HG03175 (cell line): ENCODE measurements around the gene ASB18.
"Not testable (repeated sequence)": the region's sequence is repeated elsewhere in the genome, so short reads cannot be mapped to it uniquely, and the experiment has no call there.

Experiments used
- ATAC-seq: cut with Tn5 transposase; IDR thresholded peaks from one replicate; pipeline ENCODE4 v1.9.1; 2021; ENCODE audit warnings: mild to moderate bottlenecking, moderate library complexity; ENCODE audit not compliant: unreplicated experiment

Gene ASB18

DNA sequence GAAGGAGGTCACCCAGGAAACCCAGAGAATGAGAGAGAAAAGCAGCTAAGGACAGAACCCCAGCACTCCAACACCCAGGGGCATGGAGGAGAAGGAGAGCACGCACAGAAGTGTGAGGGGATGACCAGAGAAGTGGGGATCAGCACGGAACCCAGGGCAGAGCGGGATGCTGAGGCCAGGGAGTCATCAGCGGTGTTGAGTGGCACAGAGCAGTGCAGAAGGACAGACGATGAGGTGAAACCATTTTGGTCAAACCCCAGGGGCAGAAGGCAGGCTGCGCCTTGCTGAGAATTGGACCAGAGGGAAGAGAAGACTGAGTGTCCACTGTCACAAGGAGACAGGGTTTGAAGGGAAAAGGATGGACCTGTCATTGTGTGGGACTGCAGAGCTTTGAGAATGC is 23.4 kb upstream of the ASB18 start:
- no peak for ATAC-seq

DNA sequence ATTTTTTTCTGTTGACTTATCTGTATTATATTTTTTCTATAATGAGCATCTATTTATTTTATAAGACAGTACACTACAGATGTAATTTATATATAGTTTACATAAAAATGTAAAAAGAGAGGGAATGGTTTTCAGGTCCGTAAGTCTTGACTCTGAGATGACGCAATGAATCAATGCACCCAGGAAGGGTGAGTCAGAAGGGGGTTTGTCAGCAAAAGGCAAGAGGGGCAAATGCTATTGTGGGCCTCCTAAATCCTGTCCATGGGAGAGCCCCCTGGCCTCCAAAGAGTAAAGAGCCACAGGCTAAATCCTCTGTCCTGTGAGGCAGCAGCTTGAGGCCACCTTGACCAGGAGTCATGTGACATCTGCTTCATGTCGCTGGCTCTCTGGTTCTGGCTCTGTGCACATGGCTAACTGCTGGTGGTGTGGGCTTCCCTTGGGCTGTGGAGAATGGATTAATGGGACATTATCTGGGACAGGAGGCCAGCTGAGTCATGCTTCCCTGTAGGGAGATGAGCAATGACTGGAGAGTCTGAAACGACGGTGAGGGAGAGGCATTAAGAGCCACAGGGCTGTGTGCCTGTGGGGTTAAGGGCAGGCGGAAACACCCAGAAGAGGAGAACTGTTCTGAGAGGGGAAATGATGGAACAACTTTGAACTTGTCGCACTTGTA is 22.8 kb upstream of the ASB18 start:
- ATAC-seq = no peak

DNA sequence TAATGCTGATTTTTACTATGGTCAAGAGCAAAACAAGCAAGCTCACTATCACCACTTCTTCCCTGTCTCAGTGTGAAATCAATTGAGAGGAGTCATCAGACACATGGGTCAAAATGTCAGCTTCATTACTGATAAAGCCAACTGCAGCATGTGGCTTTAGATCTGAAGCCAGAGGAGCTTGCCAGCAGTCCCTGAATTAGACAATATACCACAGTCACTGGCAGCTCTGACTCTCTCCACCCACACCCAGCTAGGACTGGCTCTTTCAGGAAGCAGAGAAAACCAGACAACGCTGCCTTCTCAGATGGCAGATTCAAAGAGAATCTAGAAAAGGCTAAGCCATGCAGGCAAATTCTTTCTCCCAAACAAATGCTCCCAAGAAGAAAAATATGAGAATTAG is 20.0 kb upstream of the ASB18 start:
- no peak for ATAC-seq

DNA sequence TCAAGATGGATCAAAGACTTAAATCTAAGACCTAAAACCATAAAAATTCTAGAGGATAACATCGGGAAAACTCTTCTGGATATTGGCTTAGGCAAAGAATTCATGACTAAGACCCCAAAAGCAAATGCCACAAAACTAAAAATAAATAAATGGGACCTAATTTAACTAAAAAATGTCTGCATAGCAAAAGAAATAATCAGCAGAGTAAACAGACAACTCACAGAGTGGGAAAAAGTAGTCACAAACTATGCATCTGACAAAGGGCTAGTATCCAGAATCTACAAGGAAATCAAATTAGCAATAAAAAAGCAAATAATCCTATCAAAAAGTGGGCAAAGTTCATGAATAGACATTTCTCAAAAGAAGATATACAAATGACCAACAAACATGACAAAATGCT is 18.2 kb upstream of the ASB18 start:
- ATAC-seq = no peak

DNA sequence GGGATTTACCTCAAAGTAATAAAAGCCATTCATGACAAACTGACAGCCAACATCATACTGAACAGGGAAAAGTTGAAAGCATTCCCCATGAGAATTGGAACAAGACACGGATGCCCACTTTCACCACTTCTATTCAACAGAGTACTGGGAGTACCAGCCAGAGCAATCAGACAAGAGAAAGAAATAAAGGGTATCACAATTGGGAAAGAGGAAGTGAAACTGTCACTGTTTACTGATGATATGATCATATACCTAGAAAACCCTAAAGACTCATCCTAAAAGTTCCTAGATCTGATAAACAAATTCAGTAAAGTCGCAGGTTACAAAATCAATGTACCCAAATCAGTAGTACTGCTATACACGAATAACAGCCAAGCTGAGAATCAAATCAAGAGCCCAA is 17.2 kb upstream of the ASB18 start:
- no peak for ATAC-seq

DNA sequence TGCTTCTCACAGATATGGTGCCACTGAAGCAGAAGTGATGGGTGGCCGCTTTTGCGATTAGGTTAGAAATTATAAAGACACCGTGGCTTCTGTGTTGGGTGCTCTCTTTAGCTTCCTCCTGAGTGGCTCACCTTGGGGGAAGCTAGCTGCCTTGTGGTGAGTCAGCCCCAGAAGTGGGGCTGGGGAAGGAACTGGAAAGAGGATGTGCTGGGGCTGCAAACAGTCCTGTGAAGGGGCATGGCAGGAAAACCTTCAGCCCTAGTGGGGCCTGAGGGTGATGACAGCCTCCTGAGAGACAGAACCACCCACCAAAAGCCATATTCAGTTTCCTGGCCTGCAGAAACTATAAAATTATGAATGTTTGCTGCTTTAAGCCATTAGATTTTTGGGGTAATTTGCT is 8.9 kb upstream of the ASB18 start:
- ATAC-seq = no peak

DNA sequence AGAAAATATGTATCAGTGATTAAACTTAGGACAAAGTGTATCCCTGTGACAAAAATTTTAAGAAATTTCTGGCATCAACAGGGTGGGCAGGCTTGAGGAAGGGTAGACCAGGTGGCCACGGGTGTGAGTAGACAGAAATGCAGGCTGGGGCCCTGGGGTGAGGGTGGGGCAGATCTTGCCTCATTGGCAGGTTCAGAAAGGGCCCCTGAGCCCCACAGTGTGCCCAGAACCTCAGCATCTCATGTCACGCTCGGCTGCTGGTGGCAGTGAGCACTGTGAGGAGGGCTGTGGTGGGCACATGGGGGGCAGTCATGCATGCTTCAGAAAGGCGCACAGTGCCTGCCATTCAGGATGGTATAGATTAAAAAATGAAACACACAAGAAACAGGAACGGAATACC is 7.6 kb upstream of the ASB18 start:
- ATAC-seq = no peak

DNA sequence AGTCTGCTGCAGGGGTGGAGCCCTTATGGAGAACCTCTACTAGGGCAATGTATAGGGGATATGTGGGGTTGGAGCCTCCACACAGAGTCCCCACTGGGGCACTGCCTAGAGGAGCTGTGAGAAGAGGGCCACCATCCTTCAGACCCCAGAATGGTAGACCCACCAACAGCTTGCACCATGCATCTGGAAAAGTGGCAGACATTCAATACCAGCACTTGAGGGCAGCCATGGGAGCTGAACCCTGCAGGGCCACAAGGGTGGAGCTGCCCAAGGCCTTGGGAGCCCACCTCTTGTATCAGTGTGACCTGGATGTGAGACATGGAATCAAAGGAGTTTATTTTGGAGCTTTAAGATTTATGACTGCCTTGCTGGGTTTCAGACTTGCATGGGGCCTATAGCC is 5.7 kb upstream of the ASB18 start:
- not testable (repeated sequence) for ATAC-seq

DNA sequence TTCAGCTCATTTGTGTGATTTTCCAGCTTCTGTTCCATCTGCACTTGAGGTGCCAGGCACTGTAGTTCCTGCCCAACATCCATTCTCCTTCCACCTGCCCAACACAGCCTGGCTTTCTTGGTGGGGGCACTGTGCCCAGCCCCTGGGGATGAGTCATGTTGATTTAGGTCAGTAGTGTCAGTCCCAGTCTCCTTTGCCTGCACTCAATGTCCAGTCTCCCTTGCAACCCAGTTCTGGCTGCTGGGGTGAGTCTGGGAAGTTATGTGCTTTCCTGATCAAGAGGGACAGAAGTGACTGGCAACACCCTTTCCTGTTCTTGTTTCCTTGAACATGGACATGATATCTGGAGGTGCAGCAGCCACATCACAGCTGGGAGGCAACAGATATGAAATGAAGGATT is 1.5 kb upstream of the ASB18 start:
- no peak for ATAC-seq

DNA sequence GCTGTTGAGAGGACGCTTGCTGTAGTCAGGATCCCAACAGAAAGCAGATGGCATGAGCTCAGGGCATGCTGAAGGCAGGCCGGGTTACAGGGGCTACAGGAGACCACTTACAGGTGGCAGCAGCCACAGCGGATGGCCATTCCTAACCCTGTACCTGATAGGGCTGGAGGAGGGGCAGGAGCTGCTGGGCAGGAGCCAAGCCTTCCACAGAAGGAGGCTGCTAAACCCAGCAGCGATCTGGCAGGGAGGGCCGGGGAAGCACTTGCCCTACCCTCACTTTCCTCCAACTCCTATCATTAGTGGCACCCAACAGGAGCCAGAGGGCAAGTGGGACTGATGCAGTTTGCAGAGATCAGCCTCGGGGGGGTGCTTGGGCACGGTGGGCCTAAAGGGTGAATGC is 2.0 kb downstream of the ASB18 start:
- ATAC-seq = no peak

DNA sequence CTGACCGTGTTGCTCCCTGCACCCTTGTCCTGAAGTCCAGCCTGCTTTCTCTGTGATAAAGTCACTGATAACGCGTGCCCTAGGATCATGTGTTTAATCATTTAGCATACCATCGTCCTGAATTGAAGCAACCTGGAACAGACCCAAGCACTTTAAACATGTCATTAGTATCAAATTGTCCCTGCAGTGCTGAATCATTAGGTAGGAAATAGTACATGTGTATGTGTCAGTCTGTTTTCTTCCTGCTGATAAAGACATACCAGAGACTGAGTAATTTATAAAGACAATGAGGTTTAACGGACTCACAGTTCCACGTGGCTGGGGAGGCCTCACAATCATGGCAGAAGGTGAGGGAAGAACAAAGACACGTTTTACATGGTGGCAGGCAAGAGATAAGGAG is 2.8 kb downstream of the ASB18 start:
- no peak for ATAC-seq

DNA sequence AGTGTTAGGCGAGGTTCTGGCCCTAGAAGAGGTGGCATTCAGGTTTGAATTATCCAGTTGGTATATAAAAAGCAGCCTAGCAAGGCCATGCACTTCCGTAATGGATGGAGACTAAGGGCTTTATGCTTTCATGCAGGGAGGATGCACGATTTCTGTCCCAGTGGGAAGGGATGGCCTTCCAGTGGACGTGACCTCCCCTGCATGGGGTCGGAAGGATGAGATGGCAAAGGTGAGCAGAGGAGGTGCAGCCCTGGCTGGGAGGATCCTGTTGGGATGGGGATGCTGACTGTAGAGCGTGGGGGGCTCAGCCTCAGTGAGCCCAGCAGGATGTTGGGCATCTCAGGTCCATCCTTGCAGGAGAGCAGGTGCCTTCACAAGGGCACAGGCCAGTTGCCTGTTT is 4.8 kb downstream of the ASB18 start:
- ATAC-seq = no peak

DNA sequence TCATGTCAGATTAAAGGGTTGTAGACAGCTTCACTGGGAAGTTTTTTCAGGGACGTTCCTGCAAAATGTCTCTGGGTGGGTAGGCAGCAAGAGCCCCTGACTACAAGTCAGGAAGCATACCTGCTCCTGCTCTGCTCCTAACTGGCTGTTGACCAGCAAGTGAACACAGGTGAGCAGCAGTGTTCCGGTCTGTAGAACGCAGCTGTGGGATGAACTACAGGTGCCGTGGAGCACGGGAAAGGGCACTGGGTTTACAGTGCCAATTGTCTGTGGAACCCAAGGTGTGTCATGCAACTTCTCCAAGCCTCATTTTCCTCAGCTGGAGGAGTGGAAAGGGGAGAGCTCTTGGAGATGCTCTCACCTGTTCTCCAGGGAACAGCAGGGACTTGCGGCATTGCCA is 6.6 kb downstream of the ASB18 start:
- ATAC-seq = no peak

DNA sequence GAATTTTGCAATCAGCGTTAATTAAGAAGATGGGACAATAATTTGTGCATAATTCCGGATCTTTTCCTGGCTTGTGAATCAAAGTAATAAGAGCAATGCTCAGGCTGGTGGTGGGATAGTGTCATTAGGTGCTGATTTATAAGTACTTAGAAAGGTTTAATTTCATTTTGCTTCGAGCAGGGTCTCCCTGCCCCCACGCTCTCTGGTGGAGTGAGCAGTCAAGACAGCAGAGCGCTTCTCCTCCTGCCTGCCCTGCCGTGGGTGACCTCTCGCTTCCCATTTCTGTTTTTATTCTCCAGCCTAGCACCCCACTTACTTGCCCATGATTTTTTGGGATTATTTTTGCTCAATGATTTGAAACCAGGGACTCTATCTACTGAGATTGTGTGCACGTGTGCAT is 7.1 kb downstream of the ASB18 start:
- ATAC-seq = no peak

DNA sequence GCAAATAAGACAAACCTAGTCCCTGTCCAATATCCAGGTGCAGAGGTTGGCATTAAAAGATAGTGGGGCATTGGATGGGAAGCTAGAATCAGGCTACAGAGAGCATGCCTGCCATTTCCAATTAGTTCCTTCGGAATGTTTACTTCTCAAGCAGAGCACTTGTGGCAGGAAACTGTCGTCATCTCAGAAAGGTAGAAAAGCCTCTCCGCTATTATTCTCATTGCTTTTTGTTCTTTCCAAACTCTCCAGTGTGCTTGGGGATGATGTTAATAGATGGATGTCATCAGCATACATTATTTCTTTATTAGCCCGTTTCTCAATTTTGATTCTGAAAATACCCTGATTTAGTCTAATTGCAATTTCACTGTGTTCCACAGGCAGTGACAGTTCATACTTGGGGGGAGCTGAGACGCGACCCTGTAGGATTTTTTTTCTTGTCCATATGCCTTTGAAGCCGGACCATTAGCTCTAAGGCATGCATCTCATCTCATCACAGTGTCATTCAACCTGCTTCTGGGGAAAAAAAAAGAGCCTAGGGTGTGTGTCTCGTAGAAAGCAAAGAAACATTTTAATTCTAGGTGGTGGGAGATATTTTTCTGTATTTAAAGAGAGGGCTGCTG is 7.7 kb downstream of the ASB18 start:
- no peak for ATAC-seq

DNA sequence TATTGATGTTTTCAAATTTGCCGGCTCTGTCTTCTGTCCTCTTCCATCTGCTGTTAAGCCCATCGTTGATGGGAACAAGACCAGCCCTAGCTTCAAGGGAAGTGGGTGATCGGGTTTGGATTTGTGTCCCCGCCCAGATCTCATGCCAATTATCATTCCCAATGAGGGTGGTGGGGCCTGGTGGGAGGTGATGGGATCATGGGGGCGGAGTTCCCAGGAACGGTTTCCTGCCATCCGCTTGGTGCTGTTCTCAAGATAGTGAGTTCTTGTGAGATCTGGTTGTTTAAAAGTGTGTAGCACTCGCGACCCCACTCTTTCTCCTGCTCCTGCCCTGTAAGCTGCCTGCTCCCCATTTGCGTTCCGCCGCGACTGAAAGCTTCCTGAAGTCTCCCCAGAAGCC is 9.5 kb downstream of the ASB18 start:
- no peak for ATAC-seq

DNA sequence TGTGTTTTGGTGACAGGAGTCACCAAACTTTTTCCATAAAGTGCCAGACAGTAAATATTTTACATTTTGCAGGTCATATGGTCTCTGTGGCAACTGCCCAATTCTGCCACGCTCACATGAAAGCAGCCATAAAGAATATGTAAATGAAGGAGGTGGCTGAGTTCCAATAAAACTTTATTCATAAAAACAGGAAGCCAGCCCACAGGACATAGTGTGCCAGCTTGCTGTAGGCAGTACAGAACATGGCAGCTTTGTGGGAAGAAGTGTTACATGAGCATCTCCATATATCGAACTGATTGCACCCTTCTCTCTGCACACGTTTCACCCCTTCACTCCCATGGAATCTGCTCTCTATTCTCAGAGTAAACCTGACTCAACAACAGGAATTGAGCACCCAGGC is 10.2 kb downstream of the ASB18 start:
- ATAC-seq = no peak

DNA sequence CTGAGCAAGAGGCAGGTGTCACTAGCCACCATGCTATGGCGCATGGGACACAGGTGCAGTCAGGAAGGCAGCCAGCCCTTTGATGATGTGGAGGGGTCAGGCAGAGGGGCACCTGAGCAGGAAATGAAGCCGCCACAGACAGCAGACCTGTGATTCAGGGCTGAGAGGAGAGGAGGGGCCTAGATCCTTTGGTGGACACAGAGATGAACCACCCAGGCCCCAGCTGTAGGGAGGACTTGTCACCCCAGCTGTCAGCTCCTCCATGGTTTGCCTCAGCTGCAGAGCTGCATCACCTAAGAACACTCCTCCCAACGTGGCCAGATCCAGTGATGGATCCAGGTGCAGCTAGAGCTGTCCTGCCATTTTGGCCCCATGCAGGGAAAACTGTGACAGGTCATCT is 11.6 kb downstream of the ASB18 start:
- no peak for ATAC-seq

DNA sequence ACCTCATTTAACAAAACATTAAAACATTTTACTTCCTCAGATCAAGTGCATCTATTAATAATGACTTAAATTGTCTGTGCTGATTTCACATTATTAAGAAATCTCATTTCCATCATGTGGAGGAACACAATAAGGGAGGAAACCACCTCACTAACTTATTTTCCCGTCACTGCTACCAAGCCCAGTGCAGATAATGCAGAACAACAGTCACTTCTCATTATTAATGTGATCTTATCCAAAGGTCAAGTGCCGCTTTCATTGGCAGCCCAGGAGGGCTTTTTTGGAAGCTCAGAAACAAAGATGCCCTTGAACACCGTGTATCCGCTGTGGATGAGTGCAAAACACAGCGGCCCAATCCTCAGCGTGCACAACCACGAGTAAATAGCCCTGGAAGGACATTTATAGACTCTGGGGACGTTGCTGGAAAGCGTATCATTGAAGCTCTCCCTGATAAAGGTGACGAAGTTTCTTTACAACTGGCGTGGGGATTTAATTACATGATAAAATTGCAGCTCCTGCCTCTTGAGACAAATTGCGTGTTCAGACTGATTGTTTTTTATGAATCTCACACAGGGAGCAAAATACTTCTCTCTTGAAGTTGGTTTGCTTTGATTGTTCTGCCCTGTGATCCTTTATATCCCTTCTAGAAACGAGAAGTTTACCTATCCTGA is 13.2 kb downstream of the ASB18 start:
- no peak for ATAC-seq

DNA sequence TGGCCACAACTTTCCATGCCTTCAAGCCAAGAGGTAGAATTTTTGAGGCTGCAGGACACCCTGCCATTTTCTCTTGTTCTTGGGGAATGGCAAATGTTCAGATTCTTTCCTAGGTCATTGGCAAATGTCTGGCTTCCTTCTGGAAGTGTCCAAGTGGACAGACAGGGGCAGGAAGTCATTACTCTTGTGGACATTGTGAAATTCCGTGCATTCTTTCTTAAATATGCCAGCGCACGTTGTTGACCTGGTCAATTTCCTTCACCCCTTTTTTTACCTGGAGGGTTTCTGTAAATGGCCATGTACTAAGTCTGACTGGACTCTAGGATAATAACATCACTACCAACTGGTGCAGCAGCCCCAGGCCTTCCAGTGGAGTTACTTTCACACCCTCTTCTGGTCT is 13.9 kb downstream of the ASB18 start:
- ATAC-seq = no peak

DNA sequence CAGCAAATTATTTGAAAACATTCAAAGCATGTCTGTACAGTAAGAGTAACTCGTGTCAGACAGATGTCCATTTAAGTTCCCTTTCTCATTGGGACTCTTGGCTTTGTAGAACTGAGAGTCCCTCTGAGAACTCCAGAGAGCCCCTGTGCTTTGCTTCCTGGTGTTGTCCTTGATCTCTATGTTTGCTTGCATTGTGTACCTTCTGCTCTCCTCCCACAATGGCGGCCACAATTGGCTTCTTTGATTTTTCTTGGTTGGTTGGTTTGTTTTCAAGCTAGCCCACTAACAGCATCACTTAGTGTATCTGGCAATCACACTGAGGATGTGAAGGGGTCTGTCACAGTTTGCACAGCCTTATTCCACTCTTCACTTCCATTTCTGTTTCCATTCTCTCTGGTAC is 15.1 kb downstream of the ASB18 start:
- ATAC-seq = no peak

DNA sequence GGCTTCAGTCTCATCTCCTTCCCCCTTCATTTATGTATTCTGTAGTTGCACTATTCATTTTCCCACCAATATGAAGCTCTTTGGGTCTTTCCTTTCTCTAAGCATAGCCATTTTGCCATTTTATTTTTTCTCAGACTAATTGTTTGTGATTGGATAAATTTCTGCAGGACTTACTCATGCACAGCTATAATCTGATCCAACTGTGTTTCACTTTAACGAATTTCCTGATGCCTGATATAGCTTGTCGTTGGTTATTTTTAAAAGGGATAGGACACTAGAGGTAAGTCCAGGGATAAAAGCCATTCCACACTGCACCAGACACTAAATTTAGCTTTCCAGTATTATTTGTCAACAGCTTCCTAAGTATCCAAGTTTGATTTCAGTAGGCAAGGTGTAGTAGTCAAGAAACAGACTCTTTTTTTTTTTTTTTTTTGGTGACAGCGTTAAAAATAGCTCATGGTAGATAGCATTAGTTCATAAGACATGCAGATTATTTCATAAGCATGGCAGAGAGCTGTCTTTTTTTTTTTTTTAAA is 17.4 kb downstream of the ASB18 start:
- no peak for ATAC-seq
